HG02642 (cell line): Measurements from ENCODE around the gene SPAG6.

Source experiments
- ATAC-seq: cut with Tn5 transposase; IDR thresholded peaks from one replicate; pipeline ENCODE4 v1.9.1; 2021; ENCODE audit warnings: mild to moderate bottlenecking; ENCODE audit not compliant: unreplicated experiment, poor library complexity

Gene SPAG6

DNA sequence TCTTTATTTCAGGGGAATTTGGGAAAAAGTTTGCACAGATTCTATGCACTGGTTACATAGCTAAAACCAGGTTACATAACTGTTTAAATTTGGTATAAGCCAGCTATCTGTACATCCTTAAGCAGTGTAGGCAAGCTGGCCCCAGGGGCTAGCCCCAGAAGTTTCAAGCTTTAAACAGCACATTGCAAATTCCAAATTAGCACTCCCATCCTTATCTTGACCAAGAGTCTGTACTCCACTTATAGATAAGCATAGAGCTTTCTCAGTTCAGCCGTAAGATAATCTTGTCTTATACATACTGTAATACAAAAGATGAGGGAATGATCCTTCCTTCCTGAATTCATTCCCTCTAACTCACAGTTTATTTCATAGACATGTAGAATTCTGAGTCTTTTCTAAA is 109.3 kb downstream of the SPAG6 start:
- no peak for ATAC-seq

DNA sequence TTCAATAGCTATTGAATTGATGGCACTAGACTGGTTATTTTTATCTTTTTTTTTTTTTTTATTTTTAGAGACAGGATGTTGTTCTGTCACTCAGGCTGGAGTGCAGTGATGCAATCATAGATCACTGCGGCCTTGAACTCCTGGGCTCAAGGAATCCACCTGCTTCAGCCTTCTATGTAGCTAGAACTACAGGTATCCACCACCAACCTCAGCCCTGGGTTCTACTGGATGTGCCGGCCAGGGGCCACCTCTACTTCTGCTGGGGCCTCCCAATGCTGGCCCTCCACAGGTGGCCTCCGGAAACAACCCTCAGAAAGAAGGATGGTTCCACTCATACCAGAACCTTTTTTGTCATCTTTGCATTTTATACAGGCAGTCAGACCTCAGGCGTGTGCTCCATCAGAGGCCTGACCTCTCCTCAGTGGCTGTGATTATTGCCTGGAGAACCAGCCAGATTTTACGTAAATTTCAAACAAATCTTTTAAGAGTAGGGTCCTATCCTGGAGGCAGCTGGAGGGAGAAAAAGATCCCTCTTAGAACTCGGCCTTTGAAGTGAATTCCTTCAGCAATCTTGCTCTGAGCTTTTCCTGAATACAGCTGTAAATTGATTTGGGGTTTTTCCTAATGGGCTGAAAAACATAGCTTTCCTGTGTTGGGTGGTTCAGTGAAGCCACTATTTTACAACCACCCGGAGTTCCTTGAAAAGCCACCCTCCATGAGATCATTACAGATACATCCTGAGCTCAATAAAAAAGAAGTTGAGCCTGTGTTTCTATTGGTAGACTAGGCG is 110.0 kb downstream of the SPAG6 start:
- no peak for ATAC-seq

DNA sequence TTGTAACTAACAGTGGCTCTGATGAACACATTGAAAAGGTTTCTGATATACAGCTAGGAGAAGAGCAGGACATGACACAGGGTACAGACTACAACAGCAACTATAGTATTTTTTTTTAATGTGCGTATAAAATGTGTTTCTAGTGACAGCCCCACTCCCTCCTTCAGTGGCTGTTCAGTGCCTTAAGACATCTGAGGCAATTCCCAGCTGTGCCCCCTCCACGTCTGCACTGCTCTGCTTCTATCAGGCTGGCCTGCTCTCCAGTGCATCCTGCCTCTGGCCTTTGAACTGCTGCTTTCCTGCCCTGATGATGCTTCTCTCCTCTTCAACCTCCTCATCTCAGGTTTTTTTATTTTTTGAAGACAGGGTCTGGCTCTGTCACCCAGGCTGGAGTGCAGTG is 111.2 kb downstream of the SPAG6 start:
- ATAC-seq, result no peak

DNA sequence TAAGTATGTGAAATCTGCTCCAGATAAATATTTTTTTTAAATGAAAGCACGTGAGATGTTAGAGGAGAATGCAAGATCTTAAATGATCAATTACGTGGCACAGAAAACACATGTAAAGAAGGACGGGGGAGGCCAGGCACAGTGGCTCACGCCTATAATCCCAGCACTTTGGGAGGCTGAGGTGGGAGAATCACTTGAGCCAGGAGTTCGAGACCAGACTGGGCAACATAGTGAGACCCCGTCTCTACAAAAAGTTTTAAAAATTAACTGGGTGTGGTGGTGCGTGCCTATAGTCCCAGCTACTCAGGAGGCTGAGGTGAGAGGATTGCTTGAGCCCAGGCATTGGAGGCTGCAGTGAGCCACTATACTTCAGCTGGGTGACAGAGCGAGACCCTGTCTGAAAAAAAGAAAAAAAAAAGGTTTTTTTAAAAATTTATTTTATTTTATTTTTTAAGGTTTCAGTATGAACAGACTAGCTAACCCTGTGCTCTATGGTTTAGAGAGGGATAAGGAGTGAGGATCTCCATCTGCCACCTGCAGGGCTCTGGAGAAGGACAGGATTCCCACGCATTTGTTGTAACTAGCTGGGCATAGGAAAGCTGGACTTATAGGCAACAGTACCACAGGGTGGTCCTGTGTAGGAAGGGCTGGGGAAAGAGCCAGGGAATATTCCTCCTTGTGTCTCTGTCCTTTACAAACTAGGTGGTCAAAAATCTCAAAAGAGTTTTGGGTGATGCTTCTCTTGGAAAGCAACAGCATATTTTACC is 113.2 kb downstream of the SPAG6 start:
- no peak for ATAC-seq

DNA sequence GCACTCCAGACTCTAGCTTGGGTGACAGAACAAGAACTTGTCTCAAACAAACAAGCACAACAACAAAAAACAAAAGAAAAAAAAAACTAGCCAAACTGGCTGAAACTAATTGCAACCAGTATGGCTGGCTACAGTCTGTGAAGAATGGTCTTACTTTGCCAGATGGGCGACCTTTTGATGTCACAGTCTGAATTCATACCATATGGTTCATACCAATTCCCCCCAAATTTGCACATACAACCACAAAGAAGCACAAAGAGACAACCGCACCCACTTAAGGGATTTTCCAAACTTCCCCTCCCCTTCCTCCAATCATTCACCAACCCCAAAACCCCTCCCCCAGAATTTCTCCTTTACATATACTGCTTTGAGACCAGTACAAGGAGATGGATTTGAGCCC is 114.2 kb downstream of the SPAG6 start:
- ATAC-seq, result no peak

DNA sequence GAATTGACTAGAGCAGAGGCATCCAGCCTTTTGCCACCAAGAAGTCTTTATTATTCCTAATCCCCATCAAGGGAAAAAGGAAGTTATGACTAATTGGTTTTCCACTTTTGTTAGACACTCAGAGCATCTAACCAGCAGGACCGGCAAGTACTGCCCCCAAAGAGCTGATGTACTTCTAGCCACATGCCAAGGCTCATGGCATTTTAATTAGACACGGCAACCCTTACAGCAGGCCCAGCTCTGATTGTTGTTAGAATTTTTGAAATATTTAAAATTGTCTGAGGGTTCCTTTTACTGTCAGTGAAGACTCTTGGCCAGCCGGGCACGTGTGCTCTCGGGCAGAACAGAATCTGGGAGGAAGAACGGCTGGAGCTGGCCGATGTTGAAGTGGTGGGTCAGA is 114.8 kb downstream of the SPAG6 start:
- ATAC-seq, result no peak

DNA sequence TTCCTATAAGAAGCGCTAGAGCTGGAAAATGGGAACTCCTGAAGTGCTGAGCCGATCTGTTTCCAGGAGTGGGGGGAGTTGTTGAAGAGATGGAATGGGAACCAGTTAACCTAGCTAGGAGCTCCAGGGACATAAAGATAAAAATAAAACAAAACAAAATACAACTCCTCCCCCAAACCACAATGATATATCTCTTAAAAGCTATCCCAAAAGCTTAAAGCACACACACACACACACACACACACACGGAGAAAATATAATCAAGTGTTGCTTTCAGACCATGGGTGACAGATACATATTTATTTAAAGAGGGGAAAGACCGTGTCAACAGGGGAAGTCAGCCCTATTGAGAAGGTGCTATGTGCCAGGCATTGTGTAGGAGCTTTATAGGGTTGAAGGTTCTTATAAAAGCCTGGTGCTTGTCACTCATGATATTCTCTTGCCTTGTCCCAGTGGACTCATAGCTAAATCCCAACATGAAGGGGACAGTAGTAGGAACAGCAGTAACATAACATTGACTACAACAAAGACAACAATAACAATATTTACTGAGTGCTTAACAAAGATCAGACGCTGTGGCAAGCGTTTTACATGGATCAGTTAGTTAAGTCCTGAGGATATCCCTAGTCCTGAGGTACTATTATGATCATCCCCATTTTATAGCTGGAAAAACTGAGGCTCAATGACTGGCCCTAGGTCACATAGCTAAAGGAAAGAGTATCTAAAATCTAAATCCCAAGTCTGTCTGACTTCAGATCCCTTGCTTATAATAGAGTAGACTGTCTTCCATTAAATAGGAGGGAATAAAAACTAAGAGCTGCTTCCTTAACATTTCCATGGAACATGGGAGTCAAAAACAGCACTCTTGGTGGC is 115.5 kb downstream of the SPAG6 start:
- ATAC-seq, result no peak

DNA sequence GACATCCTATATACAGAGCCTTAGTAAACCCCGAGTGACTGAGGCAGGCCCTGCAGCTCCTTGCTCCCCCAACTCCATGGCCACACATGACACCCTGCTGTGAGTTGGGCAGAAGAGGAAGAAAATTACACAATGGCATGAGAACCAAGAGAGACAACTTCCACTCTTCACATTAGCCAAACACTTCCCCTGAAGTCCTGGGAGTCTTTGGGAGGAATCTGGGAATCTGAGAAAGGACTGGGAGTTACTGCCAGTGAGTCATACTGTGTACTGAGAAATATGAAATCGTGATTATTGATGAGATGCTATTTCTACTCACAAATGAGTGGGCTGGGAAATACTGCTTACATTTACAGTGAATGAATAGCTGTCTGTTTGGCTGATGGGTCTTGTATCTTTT is 116.6 kb downstream of the SPAG6 start:
- no peak for ATAC-seq

DNA sequence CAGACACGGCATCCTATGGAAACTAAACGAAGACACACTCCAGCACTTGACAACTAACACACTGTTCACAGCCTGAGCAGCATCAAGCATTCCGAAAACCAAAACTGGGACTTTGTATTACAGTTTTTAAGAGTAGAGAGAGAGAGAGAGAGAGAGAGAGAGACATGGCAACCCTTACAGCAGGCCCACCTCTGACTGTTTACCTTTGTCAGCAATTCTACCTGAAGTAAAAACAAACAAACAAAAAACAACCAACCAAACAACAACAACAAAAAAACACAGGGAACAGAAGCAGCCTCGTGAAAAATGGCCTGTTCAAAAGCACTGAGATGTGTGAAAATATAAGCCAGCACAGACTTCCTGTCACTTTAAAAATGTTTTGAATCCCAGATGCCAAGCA is 118.0 kb downstream of the SPAG6 start:
- ATAC-seq, result no peak

DNA sequence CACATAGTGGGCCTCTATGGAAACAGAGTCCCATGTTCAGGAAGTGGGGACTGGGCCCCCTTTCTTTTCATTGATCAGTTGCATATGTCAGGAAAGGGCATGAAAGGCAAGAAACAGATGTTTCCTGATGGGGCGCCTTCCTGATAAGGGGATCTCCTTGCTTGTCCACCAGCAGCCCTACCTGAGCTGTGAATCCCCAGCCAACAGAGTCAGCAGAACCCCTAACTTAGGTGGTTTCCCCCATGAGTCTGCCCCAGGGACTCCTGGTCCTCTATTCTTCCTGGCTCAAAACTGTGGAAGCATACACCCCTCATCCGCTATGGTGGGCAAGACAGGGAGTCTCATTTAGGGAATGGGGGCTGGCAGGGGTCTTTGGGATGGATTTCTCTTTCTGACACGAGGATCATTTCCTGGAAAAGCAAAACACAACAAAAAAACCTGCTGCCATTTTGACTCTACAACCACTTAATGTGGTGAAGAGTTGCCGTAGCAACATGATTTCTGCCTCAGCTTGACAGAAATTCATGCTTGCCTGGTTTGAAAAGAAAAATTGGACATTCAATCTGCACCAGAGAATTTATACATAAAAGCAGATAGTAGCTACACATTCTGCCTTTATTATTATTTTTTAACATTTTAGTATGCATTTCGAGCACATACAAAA is 119.8 kb downstream of the SPAG6 start:
- peak; percentile 67 for ATAC-seq

DNA sequence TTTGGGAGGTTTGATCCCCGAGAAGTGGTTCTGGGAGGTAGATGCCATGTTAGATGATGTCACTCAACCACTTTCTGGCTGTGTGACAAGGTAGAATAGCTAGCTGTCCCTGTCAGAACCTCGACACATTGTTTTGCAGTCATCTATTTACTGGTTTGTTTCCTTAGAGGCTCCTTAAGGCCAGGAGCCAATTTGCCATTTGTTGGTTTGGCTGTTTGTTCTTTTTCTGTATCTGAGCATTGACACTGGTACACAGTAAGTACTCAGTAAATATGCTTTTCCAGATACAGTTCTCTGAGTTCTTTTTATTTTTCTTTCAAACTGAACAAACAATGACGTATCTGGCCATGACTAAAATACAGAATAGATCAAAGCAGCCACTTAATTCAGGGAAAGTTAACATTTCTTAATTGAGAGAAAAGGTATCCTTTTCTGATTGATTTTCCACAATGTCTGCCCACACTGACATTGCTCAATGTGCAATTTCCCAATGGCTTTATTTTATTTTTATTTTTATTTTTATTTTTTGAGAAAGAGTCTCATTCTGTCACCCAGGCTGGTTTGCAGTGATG is 121.6 kb downstream of the SPAG6 start:
- no peak for ATAC-seq
